ENCODE data around the gene C13orf46. TPM values are rescaled to one million over a fixed set of nuclear protein-coding genes. Genes with fewer than 3 reads are reported as not detected.

C13orf46 gene
- total RNA-seq, 2 experiments from 2014 or later, result 2.2 to 3.1 TPM

DNA sequence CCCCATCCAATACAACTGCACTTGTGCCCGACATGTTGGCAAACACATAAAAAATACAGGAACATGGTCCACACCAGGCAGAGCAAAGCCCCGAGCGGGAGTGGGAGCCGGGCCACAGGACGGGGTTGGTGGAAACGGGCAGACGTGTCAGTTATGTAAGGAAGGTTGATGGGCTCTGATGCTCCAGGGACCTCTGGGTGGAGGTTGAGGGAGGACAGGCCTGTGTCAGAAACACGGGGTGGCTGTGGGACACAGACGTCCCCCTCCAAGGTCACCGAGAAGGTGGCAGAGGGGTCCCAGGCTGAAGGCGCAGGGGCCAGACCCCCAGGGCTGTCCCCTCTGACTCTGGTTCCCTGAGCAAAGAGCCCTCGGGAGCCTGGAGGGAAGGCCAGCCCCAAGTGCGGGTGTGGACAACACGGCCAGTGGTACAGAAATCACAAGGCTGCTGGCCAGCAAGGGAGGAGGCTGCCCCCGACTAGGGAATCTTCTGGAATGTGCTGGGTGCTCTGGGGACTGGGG lies 31.4 kb upstream of the C13orf46 start:
- POLR2A ChIA-PET, result no interaction called here
- no peaks in the 10 kb centered on the region for H3K4me1 Mint-ChIP-seq (ENCODE audit: low read depth)
- no peaks in the 10 kb centered on the region for H3K27me3 Mint-ChIP-seq (ENCODE audit: low read depth)
- ATAC-seq (no peak), DNase-seq (no peak)
- CTCF ChIA-PET, result no interaction called here
- H3K36me3 Mint-ChIP-seq (ENCODE audit: low read depth), result peaks cover 7% of the 10 kb centered on the region
- H3K9me3 Mint-ChIP-seq (ENCODE audit: insufficient read depth), result no peaks in the 10 kb centered on the region
- H3K4me3 Mint-ChIP-seq, result no peak overlapping the region
- H3K27ac Mint-ChIP-seq, result no peak overlapping the region

DNA sequence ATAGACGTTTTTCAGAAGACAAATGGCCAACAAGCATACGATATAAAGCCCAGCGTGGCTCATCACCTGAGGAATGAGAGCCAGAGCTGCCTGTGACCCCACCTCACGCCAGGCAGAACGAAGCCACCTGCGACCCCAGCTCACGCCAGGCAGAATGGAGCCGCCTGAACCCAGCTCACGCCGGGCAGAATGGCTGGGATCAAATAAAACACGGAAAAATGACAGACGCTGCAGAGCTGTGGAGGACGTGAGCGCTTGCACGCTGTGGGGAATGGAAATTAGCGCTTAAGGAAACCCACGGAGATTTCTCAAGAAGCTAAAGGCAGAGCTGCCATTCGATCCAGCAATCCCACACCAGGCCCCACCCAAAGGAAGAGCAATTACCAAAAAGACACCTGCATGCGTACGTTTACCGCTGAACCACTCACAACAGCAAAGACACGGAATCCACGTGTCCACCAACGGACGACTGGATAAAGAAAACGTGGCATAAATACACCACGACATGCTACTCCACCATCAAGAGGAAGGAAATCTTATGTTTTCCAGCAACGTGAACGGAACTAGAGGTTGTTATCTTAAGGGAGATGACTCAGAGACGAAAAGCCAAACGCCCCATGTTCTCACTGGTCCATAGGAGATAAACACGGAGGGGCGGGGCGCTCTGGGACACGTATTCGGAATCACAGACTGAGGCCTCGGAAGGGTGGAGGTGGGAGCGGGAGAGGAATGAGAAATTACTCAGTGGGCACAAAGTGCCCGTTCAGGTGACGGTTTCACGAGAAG lies 30.7 kb upstream of the C13orf46 start:
- no peaks in the 10 kb centered on the region for H3K4me1 Mint-ChIP-seq (ENCODE audit: low read depth)
- DNase-seq (no peak), ATAC-seq (no peak)
- no peak overlapping the region for H3K4me3 Mint-ChIP-seq
- H3K36me3 Mint-ChIP-seq (ENCODE audit: low read depth), result peaks cover 6% of the 10 kb centered on the region
- ChIA-PET CTCF (no interaction called here), POLR2A (no interaction called here)
- no peaks in the 10 kb centered on the region for H3K9me3 Mint-ChIP-seq (ENCODE audit: insufficient read depth)
- H3K27ac Mint-ChIP-seq, result no peak overlapping the region
- H3K27me3 Mint-ChIP-seq (ENCODE audit: low read depth), result no peaks in the 10 kb centered on the region

GRCh38 chr13:114002771-114003321 lies 29.0 kb upstream of the C13orf46 start:
- no peak for ATAC-seq
- H3K9me3 Mint-ChIP-seq (ENCODE audit: insufficient read depth), result no peaks in the 10 kb centered on the region
- no peak overlapping the region for H3K4me3 Mint-ChIP-seq
- ChIA-PET CTCF (interaction anchor here (1.2 kb wide), 1 partner anchor 107 kb away, joined by 3 read pairs; no protein-coding TSS in a partner anchor), POLR2A (no interaction called here)
- DNase-seq, result no peak
- H3K27me3 Mint-ChIP-seq (ENCODE audit: low read depth), result no peaks in the 10 kb centered on the region
- H3K27ac Mint-ChIP-seq, result no peak overlapping the region
- H3K36me3 Mint-ChIP-seq (ENCODE audit: low read depth), result no peaks in the 10 kb centered on the region
- no peaks in the 10 kb centered on the region for H3K4me1 Mint-ChIP-seq (ENCODE audit: low read depth)

- no peaks in the 10 kb centered on the region for H3K4me1 Mint-ChIP-seq (ENCODE audit: low read depth)
- POLR2A ChIA-PET, result no interaction called here
- no peak overlapping the region for H3K4me3 Mint-ChIP-seq
- ATAC-seq (no peak), DNase-seq (no peak)
- no peak overlapping the region for H3K27ac Mint-ChIP-seq
- H3K27me3 Mint-ChIP-seq (ENCODE audit: low read depth), result no peaks in the 10 kb centered on the region
- CTCF ChIA-PET, result no interaction called here
- peaks cover 2% of the 10 kb centered on the region for H3K36me3 Mint-ChIP-seq (ENCODE audit: low read depth)
- no peaks in the 10 kb centered on the region for H3K9me3 Mint-ChIP-seq (ENCODE audit: insufficient read depth)
Measured at GRCh38 chr13:114002009-114002544, 28.2 kb upstream of the C13orf46 start.

DNA sequence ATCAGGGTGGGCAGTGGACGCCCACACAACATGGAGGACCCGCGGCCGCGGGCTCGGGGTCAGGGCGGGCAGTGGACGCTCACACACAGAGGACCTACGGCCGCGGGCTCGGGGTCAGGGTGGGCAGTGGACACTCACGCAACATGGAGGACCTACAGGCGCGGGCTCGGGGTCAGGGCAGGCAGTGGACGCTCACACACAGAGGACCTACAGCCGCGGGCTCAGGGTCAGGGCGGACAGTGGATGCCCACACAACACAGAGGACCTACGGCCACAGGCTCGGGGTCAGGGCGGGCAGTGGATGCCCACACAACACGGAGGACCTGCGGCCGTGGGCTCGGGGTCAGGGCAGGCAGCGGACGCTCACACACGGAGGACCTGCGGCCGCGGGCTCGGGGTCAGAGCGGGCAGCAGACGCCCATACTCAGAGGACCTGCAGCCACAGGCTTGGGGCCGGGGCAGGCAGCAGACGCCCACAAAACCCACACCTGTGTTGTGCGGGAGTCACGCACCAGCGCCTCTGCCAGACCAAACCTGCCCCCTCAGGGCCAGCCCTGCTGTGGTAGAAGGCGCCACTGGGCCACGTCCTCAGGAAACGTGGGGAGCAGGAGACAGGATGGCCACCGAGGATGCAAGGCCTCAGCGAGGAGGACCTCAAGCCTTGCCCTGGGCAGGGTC lies 27.6 kb upstream of the C13orf46 start:
- Mint-ChIP-seq H3K27ac (no peak overlapping the region), H3K27me3 (ENCODE audit: low read depth) (no peaks in the 10 kb centered on the region), H3K4me3 (no peak overlapping the region), H3K36me3 (ENCODE audit: low read depth) (peaks cover 2% of the 10 kb centered on the region), H3K9me3 (ENCODE audit: insufficient read depth) (no peaks in the 10 kb centered on the region), H3K4me1 (ENCODE audit: low read depth) (no peaks in the 10 kb centered on the region)
- ChIA-PET POLR2A (no interaction called here), CTCF (no interaction called here)
- ATAC-seq, result no peak
- DNase-seq, result no peak

GRCh38 chr13:114000151-114001040 lies 26.5 kb upstream of the C13orf46 start:
- ATAC-seq (no peak), DNase-seq (no peak)
- Mint-ChIP-seq H3K27me3 (ENCODE audit: low read depth) (no peaks in the 10 kb centered on the region), H3K27ac (no peak overlapping the region), H3K4me3 (no peak overlapping the region), H3K9me3 (ENCODE audit: insufficient read depth) (no peaks in the 10 kb centered on the region), H3K36me3 (ENCODE audit: low read depth) (peaks cover 2% of the 10 kb centered on the region), H3K4me1 (ENCODE audit: low read depth) (no peaks in the 10 kb centered on the region)
- ChIA-PET POLR2A (no interaction called here), CTCF (no interaction called here)

DNA sequence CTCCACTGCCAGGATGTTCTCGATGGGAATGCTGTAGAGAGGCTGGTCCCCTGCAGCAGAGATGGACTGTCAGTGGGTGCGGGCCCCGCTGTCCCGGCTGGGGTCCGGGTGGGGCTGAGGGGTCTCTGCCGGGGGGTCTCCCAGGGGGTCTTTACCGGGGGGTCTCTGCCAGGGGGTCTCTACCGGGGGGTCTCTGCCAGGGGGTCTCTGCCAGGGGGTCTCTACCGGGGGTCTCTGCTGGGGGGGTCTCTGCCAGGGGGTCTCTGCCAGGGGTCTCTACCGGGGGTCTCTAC lies 25.7 kb upstream of the C13orf46 start:
- H3K4me1 Mint-ChIP-seq (ENCODE audit: low read depth), result no peaks in the 10 kb centered on the region
- DNase-seq, result no peak
- peaks cover 2% of the 10 kb centered on the region for H3K36me3 Mint-ChIP-seq (ENCODE audit: low read depth)

DNA sequence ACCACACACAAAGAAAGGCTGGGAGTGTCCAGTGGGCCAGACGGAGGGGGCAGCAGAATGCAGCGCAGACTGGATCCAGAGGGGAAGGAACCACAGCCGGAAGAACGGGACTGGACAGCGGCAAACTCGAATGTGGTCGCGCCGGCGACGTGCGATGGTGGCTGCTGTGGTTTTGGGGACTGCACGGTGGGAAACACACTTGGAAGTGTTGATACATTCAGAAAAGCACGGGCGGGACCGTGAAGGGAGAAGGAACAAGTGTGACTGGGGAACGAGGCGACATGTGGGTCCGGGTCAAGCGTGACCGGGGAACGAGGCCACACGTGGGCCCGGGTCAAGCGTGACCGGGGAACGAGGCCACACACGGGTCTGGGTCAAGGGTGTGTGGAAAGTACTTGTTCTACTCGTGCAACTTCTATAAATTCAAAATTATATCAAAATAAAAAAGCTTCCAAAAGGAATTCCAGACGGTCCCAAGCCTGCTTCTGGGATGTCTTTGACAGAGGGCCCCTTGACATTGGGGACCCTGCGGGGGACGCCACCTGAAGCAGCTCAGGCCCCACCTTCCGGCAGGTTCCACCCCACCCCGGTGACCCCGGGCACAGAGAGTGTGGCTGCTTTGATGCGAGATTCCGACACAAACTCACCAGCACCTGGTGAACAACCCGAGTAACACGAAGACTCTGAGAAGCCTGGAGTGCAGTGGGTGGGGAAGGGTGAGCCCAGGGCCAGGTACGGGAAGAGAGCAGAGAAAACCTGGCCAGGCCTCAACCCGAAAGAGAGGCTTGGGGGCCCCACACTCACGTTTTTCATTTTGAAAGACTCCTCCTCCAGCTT lies 25.1 kb upstream of the C13orf46 start:
- DNase-seq, result no peak
- Mint-ChIP-seq H3K4me3 (no peak overlapping the region), H3K4me1 (ENCODE audit: low read depth) (no peaks in the 10 kb centered on the region), H3K36me3 (ENCODE audit: low read depth) (peaks cover 2% of the 10 kb centered on the region), H3K27ac (no peak overlapping the region), H3K27me3 (ENCODE audit: low read depth) (no peaks in the 10 kb centered on the region), H3K9me3 (ENCODE audit: insufficient read depth) (no peaks in the 10 kb centered on the region)
- CTCF ChIA-PET, result no interaction called here
- no peak for ATAC-seq
- POLR2A ChIA-PET, result no interaction called here

More for the DNA sequence above, 25.7 kb upstream of the C13orf46 start:
- no peak for ATAC-seq
- H3K4me3 Mint-ChIP-seq, result no peak overlapping the region
- no peak overlapping the region for H3K27ac Mint-ChIP-seq
- ChIA-PET CTCF (no interaction called here), POLR2A (no interaction called here)
- H3K9me3 Mint-ChIP-seq (ENCODE audit: insufficient read depth), result no peaks in the 10 kb centered on the region
- no peaks in the 10 kb centered on the region for H3K27me3 Mint-ChIP-seq (ENCODE audit: low read depth)

DNA sequence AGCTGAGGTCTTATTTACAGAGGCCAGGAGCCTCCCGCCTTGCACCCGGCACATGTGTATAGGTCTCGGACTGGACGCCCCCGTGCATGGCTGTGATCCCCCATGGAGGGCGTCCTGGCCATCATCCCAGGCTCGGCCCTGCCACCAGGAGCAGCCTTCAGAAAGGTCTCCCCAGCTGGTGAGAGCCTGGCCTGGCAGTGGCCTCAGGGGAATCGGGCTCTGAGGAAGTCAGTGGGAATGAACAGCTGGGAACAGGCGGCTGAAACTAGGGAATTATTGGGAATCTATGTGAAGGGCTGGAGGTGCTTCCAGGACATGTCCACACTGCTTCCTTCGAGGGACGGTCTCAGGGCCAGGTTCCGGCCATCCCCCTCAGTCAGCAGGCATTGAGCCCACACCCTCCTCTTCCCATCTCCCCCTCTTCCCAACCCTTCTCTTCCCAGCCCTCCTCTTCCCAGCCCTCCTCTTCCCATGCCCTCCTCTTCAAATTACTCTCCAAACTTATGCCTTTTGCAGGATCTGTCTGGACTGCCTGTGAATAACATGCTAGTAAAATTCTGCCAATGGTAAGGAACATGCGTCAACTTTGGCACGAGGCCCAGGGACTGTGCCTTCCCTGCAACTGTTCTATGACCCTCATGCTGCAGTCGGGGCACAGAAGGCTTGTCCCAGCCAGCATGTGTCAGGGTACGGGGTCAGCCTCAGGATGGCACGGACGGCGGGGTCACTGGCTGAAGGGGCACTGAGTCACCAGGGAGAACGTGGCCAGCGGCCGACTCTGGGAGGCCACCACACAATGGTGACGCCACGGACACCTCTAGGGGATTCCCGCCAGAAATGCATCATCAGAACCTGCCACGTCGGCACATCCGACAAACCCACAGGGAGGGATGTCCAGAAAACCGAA lies 24.2 kb upstream of the C13orf46 start:
- H3K4me1 Mint-ChIP-seq (ENCODE audit: low read depth), result no peaks in the 10 kb centered on the region
- no peak overlapping the region for H3K4me3 Mint-ChIP-seq
- peaks cover 2% of the 10 kb centered on the region for H3K36me3 Mint-ChIP-seq (ENCODE audit: low read depth)
- no peaks in the 10 kb centered on the region for H3K9me3 Mint-ChIP-seq (ENCODE audit: insufficient read depth)
- ChIA-PET POLR2A (no interaction called here), CTCF (no interaction called here)
- H3K27ac Mint-ChIP-seq, result no peak overlapping the region
- no peaks in the 10 kb centered on the region for H3K27me3 Mint-ChIP-seq (ENCODE audit: low read depth)
- ATAC-seq (no peak), DNase-seq (no peak)

- ChIA-PET POLR2A (no interaction called here), CTCF (no interaction called here)
- Mint-ChIP-seq H3K27me3 (ENCODE audit: low read depth) (no peaks in the 10 kb centered on the region), H3K4me3 (no peak overlapping the region), H3K27ac (no peak overlapping the region), H3K36me3 (ENCODE audit: low read depth) (peaks cover 12% of the 10 kb centered on the region), H3K4me1 (ENCODE audit: low read depth) (no peaks in the 10 kb centered on the region), H3K9me3 (ENCODE audit: insufficient read depth) (no peaks in the 10 kb centered on the region)
- ATAC-seq (no peak), DNase-seq (no peak)
Measured at GRCh38 chr13:113996912-113997745, 23.3 kb upstream of the C13orf46 start.

All from activated CD8-positive, alpha-beta T cell treated with anti-CD3 and anti-CD28 coated beads, Interleukin-2, amount 10 ng/mL, durations not matched to agents 7 days and 5 days (primary cell).